Loucy (cell line): ENCODE data around the gene LSR.
"Not testable (repeated sequence)": the region's sequence is repeated elsewhere in the genome, so short reads cannot be mapped to it uniquely, and the experiment has no call there.

Experiments used
- H2AFZ ChIP-seq: fragments of 200-600 bp; sonication (generic); 2 replicates; pipeline ENCODE4 v1.6.0; 2016; ENCODE audit warnings: antibody characterized with exemption, mild to moderate bottlenecking, low read length, moderate library complexity
- H3F3A ChIP-seq: fragments of 200-600 bp; 2 replicates; pipeline ENCODE4 v1.6.0; 2016; ENCODE audit warnings: antibody characterized with exemption, low read depth, mild to moderate bottlenecking
- H3K27me3 ChIP-seq: fragments of 200-600 bp; sonication (generic); 2 replicates; pipeline ENCODE4 v1.6.1; 2014; ENCODE audit warnings: low read length, mild to moderate bottlenecking; ENCODE audit not compliant: insufficient read depth, poor library complexity, severe bottlenecking
- H3K36me3 ChIP-seq: fragments of 200-600 bp; sonication (generic); 2 replicates; pipeline ENCODE4 v1.6.1; 2016; ENCODE audit warnings: low read length; ENCODE audit not compliant: insufficient read depth
- H3K4me1 ChIP-seq: fragments of 200-600 bp; sonication (generic); 2 replicates; pipeline ENCODE4 v1.5.1; 2014; ENCODE audit warnings: low read length, mild to moderate bottlenecking; ENCODE audit not compliant: insufficient read depth, poor library complexity, severe bottlenecking
- H3K4me2 ChIP-seq: fragments of 200-600 bp; sonication (generic); 2 replicates; pipeline ENCODE4 v1.6.0; 2014; ENCODE audit warnings: antibody characterized with exemption, low read length, low read depth, mild to moderate bottlenecking; ENCODE audit not compliant: poor library complexity, severe bottlenecking
- H3K4me3 ChIP-seq: fragments of 200-600 bp; sonication (generic); 2 replicates; pipeline ENCODE4 v1.5.1; 2014; ENCODE audit warnings: low read length, mild to moderate bottlenecking, mixed read lengths; ENCODE audit not compliant: poor library complexity, severe bottlenecking
- H3K79me2 ChIP-seq: fragments of 200-600 bp; sonication (generic); 2 replicates; pipeline ENCODE4 v1.6.1; 2014; ENCODE audit warnings: low read length; ENCODE audit not compliant: insufficient read depth
- H3K9ac ChIP-seq: fragments of 200-600 bp; sonication (generic); 2 replicates; pipeline ENCODE4 v1.6.0; 2014; ENCODE audit warnings: mild to moderate bottlenecking, low read depth, low read length, moderate library complexity; ENCODE audit not compliant: poor library complexity, severe bottlenecking
- H3K9me2 ChIP-seq: fragments of 200-600 bp; sonication (generic); replicated peaks from 2 replicates; pipeline ENCODE4 v1.6.1; 2016; ENCODE audit warnings: low read depth, low read length, mixed read lengths
- H3K9me3 ChIP-seq: fragments of 200-600 bp; sonication (generic); 2 replicates; pipeline ENCODE4 v1.6.1; 2014; ENCODE audit warnings: mild to moderate bottlenecking, antibody characterized with exemption, low read length, low read depth; ENCODE audit not compliant: insufficient read depth
- H4K20me1 ChIP-seq: fragments of 200-600 bp; sonication (generic); 2 replicates; pipeline ENCODE4 v1.6.0; 2014; ENCODE audit warnings: antibody characterized with exemption, low read length, mild to moderate bottlenecking; ENCODE audit not compliant: insufficient read depth, poor library complexity, severe bottlenecking
- EZH2phosphoT487 ChIP-seq: fragments of 200-600 bp; IDR thresholded peaks from 2 replicates; pipeline ENCODE4 v1.6.1; 2018; ENCODE audit warnings: antibody characterized with exemption, mild to moderate bottlenecking, moderate library complexity, borderline replicate concordance
- TF ChIP-seq, protein P1 (sequence below): fragments of 200-600 bp; sonication (generic); conservative IDR thresholded peaks from 2 replicates; pipeline ENCODE4 v1.5.1; 2014; ENCODE audit warnings: mild to moderate bottlenecking, antibody characterized with exemption, low read length

LSR gene

DNA sequence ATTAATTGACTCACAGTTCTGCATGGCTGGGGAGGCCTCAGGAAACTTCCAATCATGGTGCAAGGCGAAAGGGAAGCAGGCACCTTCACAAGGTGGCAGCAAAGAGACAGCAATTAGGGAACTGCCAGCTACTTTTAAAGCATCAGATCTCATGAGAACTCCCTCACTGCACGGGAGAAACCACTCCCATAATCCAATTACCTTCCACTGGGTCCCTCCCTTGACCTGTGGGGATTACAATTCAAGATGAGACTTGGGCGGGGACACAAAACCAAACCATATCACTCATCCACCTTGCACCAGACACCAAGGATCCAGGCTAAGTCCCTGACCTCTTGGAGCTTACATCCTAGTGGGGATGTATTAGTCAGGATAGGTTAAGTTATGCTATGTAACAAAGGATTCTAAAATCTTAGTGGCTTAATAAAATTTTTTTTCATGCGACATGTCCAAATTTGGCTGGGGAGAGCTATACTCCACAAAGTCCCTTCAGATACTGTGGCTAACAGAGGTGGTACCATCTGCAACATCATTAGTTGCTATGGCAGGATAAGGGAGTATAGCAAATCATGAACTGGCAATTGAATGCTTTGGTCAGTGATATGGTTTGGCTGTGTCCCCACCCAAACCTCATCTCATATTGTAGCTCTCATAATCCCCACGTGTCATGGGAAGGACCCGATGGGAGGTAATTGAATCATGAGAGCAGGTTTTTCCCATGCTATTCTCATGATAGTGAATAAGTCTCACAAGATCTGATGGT, 12.0 kb upstream of the LSR start:
- H3K9ac ChIP-seq: no peak overlapping the region
- H3F3A ChIP-seq: no peaks in the 10 kb centered on the region
- H3K4me3 ChIP-seq: no peak overlapping the region
- H3K4me1 ChIP-seq: no peaks in the 10 kb centered on the region
- no peaks in the 10 kb centered on the region for H3K79me2 ChIP-seq
- no peaks in the 10 kb centered on the region for H3K9me2 ChIP-seq
- H3K36me3 ChIP-seq: no peaks in the 10 kb centered on the region
- H3K27me3 ChIP-seq: no peaks in the 10 kb centered on the region
- no peak for TF ChIP-seq EZH2phosphoT487
- TF ChIP-seq, protein P1, sequence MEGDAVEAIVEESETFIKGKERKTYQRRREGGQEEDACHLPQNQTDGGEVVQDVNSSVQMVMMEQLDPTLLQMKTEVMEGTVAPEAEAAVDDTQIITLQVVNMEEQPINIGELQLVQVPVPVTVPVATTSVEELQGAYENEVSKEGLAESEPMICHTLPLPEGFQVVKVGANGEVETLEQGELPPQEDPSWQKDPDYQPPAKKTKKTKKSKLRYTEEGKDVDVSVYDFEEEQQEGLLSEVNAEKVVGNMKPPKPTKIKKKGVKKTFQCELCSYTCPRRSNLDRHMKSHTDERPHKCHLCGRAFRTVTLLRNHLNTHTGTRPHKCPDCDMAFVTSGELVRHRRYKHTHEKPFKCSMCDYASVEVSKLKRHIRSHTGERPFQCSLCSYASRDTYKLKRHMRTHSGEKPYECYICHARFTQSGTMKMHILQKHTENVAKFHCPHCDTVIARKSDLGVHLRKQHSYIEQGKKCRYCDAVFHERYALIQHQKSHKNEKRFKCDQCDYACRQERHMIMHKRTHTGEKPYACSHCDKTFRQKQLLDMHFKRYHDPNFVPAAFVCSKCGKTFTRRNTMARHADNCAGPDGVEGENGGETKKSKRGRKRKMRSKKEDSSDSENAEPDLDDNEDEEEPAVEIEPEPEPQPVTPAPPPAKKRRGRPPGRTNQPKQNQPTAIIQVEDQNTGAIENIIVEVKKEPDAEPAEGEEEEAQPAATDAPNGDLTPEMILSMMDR: peak; percentile 49
- no peaks in the 10 kb centered on the region for H4K20me1 ChIP-seq
- no peak overlapping the region for H2AFZ ChIP-seq
- H3K4me2 ChIP-seq: no peak overlapping the region
- no peaks in the 10 kb centered on the region; the same call in 1 of the 2 replicates for H3K9me3 ChIP-seq

DNA sequence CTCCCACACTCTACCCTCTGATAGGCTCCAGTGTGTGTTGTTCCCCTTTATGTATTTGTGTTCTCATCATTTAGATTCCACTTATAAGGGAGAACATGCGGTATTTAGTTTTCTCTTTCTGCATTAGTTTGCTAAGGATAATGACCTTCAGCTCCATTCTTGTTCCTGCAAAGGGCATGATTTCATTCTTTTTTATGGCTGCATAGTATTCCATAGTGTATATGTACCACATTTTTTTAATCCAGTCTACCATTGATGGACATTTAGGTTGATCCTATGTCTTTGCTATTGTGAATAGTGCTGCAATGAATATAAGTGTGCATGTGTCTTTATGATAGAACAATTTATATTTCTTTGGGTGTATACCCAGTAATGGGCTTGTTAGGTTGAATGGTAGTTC, 9.2 kb upstream of the LSR start:
- H3K9me3 ChIP-seq, H3K4me2 ChIP-seq, H3K36me3 ChIP-seq, H3K4me3 ChIP-seq, H3K27me3 ChIP-seq, H2AFZ ChIP-seq, H3K9ac ChIP-seq, H3K79me2 ChIP-seq, H4K20me1 ChIP-seq, H3K9me2 ChIP-seq, H3K4me1 ChIP-seq, H3F3A ChIP-seq: not testable (repeated sequence)

DNA sequence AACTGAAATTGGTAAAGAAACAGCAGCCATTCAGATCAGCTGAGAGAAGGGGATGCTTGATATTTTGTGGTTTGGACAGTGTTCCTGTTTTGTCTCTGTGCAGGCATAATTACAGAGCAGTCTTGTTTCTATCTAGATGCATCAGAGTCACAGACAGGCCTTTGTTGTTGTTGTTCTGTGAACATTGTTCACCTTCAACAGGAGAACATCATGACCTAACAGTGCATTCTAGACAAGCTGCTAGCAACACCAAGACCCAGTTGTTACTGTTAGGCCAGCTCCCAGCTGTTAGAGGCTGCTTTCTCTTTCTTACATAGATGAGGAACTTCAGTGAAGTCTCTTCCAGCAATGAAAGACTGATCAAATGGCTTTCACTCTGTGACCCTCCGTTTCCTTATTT, 8.5 kb upstream of the LSR start:
- no peak overlapping the region for H3K9ac ChIP-seq
- H3K4me3 ChIP-seq: no peak overlapping the region
- no peak overlapping the region for H2AFZ ChIP-seq
- no peaks in the 10 kb centered on the region for H3K9me2 ChIP-seq
- H4K20me1 ChIP-seq: no peaks in the 10 kb centered on the region
- no peaks in the 10 kb centered on the region for H3K79me2 ChIP-seq
- no peaks in the 10 kb centered on the region for H3K4me1 ChIP-seq
- TF ChIP-seq EZH2phosphoT487: no peak
- TF ChIP-seq, protein P1: no peak
- H3K4me2 ChIP-seq: no peak overlapping the region
- peaks cover 4% of the 10 kb centered on the region for H3K27me3 ChIP-seq
- H3K36me3 ChIP-seq: no peaks in the 10 kb centered on the region
- no peaks in the 10 kb centered on the region for H3F3A ChIP-seq
- H3K9me3 ChIP-seq: no peaks in the 10 kb centered on the region; the same call in 1 of the 2 replicates

DNA sequence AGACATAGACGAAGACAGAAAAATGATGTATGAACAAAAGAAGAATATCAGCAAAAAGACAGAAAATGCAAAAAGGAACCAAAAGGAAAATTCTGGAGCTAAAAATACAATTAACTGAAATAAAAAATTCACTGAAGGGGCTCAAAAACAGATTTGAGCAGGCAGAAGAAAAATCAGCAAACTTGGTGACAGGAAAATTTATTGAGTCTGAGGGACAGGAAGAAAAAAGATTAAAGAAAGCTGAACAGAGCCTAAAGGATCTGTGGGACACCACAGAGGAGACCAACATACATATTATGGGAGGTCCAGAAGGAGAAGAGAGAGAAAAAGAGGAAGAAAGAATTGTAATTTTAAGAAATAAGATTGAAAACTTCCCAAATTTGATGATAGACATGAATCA, 7.4 kb upstream of the LSR start:
- H3K9me3 ChIP-seq: no peaks in the 10 kb centered on the region; the same call in 1 of the 2 replicates
- peaks cover 4% of the 10 kb centered on the region for H3K27me3 ChIP-seq
- H4K20me1 ChIP-seq: no peaks in the 10 kb centered on the region
- H3K4me3 ChIP-seq: no peak overlapping the region
- H3K9me2 ChIP-seq: no peaks in the 10 kb centered on the region
- no peak overlapping the region for H3K9ac ChIP-seq
- H3K4me2 ChIP-seq: no peak overlapping the region
- H3F3A ChIP-seq: no peaks in the 10 kb centered on the region
- no peak overlapping the region for H2AFZ ChIP-seq
- H3K79me2 ChIP-seq: no peaks in the 10 kb centered on the region
- no peaks in the 10 kb centered on the region for H3K4me1 ChIP-seq
- TF ChIP-seq EZH2phosphoT487: no peak
- TF ChIP-seq, protein P1: no peak
- H3K36me3 ChIP-seq: no peaks in the 10 kb centered on the region
